Neuronal stem cell (in vitro differentiated cells): ENCODE data around the gene ACTL6B.

Source experiments
- DNase-seq: peaks from one replicate; pipeline ENCODE4 v3.0.0-alpha.2; 2013; ENCODE audit warnings: low spot score
- H2AFZ ChIP-seq: one replicate; pipeline ENCODE4 v1.6.1; 2013; ENCODE audit warnings: mild to moderate bottlenecking, low read length, inconsistent platforms
- H2AK5ac ChIP-seq: 2 replicates; pipeline ENCODE4 v1.6.1; 2013; ENCODE audit warnings: low read depth, mild to moderate bottlenecking, inconsistent platforms, low read length, moderate library complexity, mixed read lengths
- H2BK120ac ChIP-seq: 2 replicates; pipeline ENCODE4 v1.6.1; 2013; ENCODE audit warnings: low read depth, mild to moderate bottlenecking, inconsistent platforms, low read length, moderate library complexity, mixed read lengths
- H2BK12ac ChIP-seq: one replicate; pipeline ENCODE4 v1.6.1; 2013; ENCODE audit warnings: low read length, inconsistent platforms
- H2BK15ac ChIP-seq: 2 replicates; pipeline ENCODE4 v1.6.1; 2013; ENCODE audit warnings: mild to moderate bottlenecking, low read length, inconsistent platforms, mixed read lengths
- H2BK5ac ChIP-seq: one replicate; pipeline ENCODE4 v1.6.1; 2013; ENCODE audit warnings: inconsistent platforms, mild to moderate bottlenecking, low read length, moderate library complexity
- H3K14ac ChIP-seq: one replicate; pipeline ENCODE4 v1.6.1; 2013; ENCODE audit warnings: low read length, inconsistent platforms
- H3K18ac ChIP-seq: 2 replicates; pipeline ENCODE4 v1.6.1; 2013; ENCODE audit warnings: low read length, inconsistent platforms
- H3K23ac ChIP-seq: 2 replicates; pipeline ENCODE4 v1.6.1; 2013; ENCODE audit warnings: low read depth, mild to moderate bottlenecking, mixed read lengths, low read length, inconsistent platforms; ENCODE audit not compliant: poor library complexity
- H3K27ac ChIP-seq: replicated peaks from 3 replicates; pipeline ENCODE4 v1.5.1; 2013; ENCODE audit warnings: low read length, inconsistent platforms
- H3K27me3 ChIP-seq, 3 experiments: 2 replicates each; pipeline ENCODE4 v1.6.1; 2013; ENCODE audit warnings: low read length in 3 of 3, mild to moderate bottlenecking in 2 of 3, inconsistent platforms in 1 of 3, low read depth in 1 of 3, mixed read lengths in 1 of 3, moderate library complexity in 1 of 3; ENCODE audit not compliant: control insufficient read depth in 3 of 3, insufficient read depth in 3 of 3
- H3K36me3 ChIP-seq, 2 donors: replicated peaks in 1 of 2; 2 replicates each; pipeline ENCODE4 v1.6.1; 2013; ENCODE audit warnings: low read length in 2 of 2; ENCODE audit not compliant: control insufficient read depth in 2 of 2, insufficient read depth in 2 of 2
- H3K4ac ChIP-seq: 2 replicates; pipeline ENCODE4 v1.6.1; 2013; ENCODE audit warnings: inconsistent platforms, mild to moderate bottlenecking, low read length, moderate library complexity
- H3K4me1 ChIP-seq, 2 donors: 1 replicate in 1 of 2; 2 replicates in 1 of 2; pipeline ENCODE4 v1.6.1; 2013; ENCODE audit warnings: low read length in 2 of 2, low read depth in 1 of 2; ENCODE audit not compliant: control insufficient read depth in 2 of 2, insufficient read depth in 1 of 2
- H3K4me2 ChIP-seq: one replicate; pipeline ENCODE4 v1.6.1; 2013; ENCODE audit warnings: mild to moderate bottlenecking, low read length, inconsistent platforms; ENCODE audit not compliant: insufficient read depth, poor library complexity, severe bottlenecking
- H3K4me3 ChIP-seq, 2 donors: 2 replicates each; pipeline ENCODE4 v1.5.1; 2013; ENCODE audit warnings: low read length in 2 of 2, mild to moderate bottlenecking in 2 of 2, inconsistent platforms in 1 of 2, moderate library complexity in 1 of 2
- H3K79me1 ChIP-seq: one replicate; pipeline ENCODE4 v1.6.1; 2013; ENCODE audit warnings: low read depth, mild to moderate bottlenecking, inconsistent platforms, low read length, moderate library complexity
- H3K9ac ChIP-seq: one replicate; pipeline ENCODE4 v1.6.1; 2013; ENCODE audit warnings: mild to moderate bottlenecking, low read depth, low read length, inconsistent platforms; ENCODE audit not compliant: poor library complexity
- H3K9me3 ChIP-seq, 2 donors: replicated peaks in 1 of 2; 2 replicates each; pipeline versions ENCODE3 to v1.6.1; 2013; ENCODE audit warnings: low read length in 2 of 2, mild to moderate bottlenecking in 2 of 2, inconsistent platforms in 1 of 2, low read depth in 1 of 2, mixed read lengths in 1 of 2, moderate library complexity in 1 of 2; ENCODE audit not compliant: control insufficient read depth in 2 of 2, insufficient read depth in 1 of 2
- H4K8ac ChIP-seq: one replicate; pipeline ENCODE4 v1.6.1; 2013; ENCODE audit warnings: low read depth, mild to moderate bottlenecking, inconsistent platforms, low read length, moderate library complexity
- H4K91ac ChIP-seq: one replicate; pipeline ENCODE4 v1.6.1; 2013; ENCODE audit warnings: low read length, low read depth, mild to moderate bottlenecking, inconsistent platforms; ENCODE audit not compliant: poor library complexity
- WGBS, 2 donors: extraction: QIAGEN DNeasy Blood & Tissue Kit; methylation state at CpG; one replicate each; pipeline ENCODE4 v1.1.7; 2013; ENCODE audit warnings: missing lambda C conversion rate in 2 of 2, mixed read lengths in 1 of 2; ENCODE audit not compliant: insufficient read length in 2 of 2, insufficient replicate concordance in 1 of 2; ENCODE audit errors: extremely low coverage in 2 of 2; 5-methylcytosine and 5-hydroxymethylcytosine counted together

ACTL6B gene

DNA sequence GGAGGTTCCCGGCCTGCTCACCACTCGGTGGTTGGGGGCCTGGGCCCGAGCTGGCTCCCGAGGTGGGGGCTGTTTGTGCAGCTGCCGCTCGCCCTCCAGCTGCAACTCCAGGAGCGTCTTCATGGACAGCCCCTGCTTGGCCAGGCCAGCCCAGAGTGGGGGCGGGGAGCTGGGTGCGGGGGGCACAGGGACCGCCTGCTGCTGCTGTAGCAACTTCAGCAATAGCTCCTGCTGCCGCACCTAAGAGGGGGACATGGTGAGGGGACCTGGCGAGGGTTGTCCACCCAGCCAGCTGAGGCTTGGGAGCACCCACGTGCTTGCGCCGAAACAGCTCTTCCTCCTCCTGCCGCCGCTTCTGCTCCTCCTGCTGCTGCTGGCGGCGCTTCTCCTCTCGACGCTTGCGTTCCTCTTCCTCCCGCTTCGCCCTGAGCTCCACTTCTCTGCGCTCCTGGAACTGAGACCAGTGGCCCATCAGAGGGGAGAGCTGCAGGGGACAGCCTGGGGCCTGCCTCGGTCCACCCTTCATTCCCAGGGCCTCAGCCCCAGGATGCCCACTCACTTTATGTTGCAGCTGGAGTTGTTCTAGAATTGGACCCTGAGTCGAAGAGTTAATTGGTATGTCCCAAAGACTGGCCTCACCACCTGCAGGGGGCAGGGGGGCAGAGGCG, 26.9 kb upstream of the ACTL6B start:
- H3K4me2 ChIP-seq, result no peak overlapping the region
- no peak for DNase-seq
- peak overlapping the region; percentile 60 for H3K9ac ChIP-seq
- H3K4me3 ChIP-seq, result no peak overlapping the region
- peaks cover 0 to 2% of the 10 kb centered on the region in 2 donors for H3K4me1 ChIP-seq
- H4K91ac ChIP-seq, result no peak overlapping the region
- no CpG with 5 or more reads among the region's 28 CpGs for WGBS, 2 donors
- no peak overlapping the region for H2BK5ac ChIP-seq
- H3K9me3 ChIP-seq, result peaks cover 0 to 1% of the 10 kb centered on the region in 2 donors
- peaks cover 68 to 100% of the 10 kb centered on the region in 2 donors for H3K36me3 ChIP-seq
- H3K4ac ChIP-seq, result no peak overlapping the region
- no peak overlapping the region for H2BK15ac ChIP-seq
- H2BK120ac ChIP-seq, result no peak overlapping the region
- no peak overlapping the region for H3K14ac ChIP-seq
- H3K23ac ChIP-seq, result no peak overlapping the region
- H2AFZ ChIP-seq, result no peak overlapping the region
- no peak overlapping the region for H4K8ac ChIP-seq
- H3K27ac ChIP-seq, result no peak overlapping the region
- no peak overlapping the region for H2AK5ac ChIP-seq
- no peaks in the 10 kb centered on the region for H3K27me3 ChIP-seq
- H3K18ac ChIP-seq, result no peak overlapping the region
- no peak overlapping the region for H2BK12ac ChIP-seq
- H3K79me1 ChIP-seq, result peaks cover 17% of the 10 kb centered on the region

DNA sequence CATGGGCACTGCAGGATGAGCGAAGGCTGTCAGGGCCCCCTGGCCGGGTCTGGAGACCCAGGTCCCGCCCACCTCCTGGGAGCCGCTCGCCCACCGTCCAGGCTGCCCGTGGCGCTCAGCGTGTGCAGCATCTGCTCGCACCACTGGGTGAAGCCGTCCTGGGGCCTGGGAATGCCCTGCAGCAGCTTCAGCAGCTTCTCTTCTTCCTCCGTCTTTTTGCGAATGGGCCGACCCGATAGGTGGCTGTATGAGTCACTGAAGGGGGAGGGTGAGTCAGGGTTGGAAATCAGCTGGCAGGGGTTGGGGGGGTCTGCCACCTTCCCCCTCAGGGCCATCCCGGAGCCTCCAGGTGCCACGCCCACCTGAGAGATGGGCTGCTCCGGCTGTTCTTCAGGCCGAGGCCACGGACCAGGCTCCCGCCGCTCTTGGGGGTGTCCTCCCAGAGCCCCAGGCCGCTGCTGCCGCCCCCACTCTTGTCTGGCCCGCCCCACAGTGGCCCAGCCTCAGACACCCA, 26.0 kb upstream of the ACTL6B start:
- H3K27ac ChIP-seq, result no peak overlapping the region
- peak overlapping the region; percentile 4 for H3K9ac ChIP-seq
- H3K79me1 ChIP-seq, result peaks cover 19% of the 10 kb centered on the region
- no peak overlapping the region for H3K4me2 ChIP-seq
- H3K14ac ChIP-seq, result no peak overlapping the region
- H2AFZ ChIP-seq, result no peak overlapping the region
- H2BK5ac ChIP-seq, result peak overlapping the region; percentile 87
- no peaks in the 10 kb centered on the region for H3K27me3 ChIP-seq
- no peak overlapping the region for H3K4me3 ChIP-seq
- H2AK5ac ChIP-seq, result no peak overlapping the region
- H4K8ac ChIP-seq, result peak overlapping the region; percentile 17
- no peak overlapping the region for H2BK12ac ChIP-seq
- H3K18ac ChIP-seq, result no peak overlapping the region
- no peak for DNase-seq
- peaks cover 0 to 1% of the 10 kb centered on the region in 2 donors for H3K9me3 ChIP-seq
- no peak overlapping the region for H2BK15ac ChIP-seq
- H3K23ac ChIP-seq, result peak overlapping the region; percentile 73
- peaks cover 68 to 100% of the 10 kb centered on the region in 2 donors for H3K36me3 ChIP-seq
- H4K91ac ChIP-seq, result no peak overlapping the region
- H2BK120ac ChIP-seq, result no peak overlapping the region
- no CpG with 5 or more reads among the region's 25 CpGs for WGBS, 2 donors
- no peak overlapping the region for H3K4ac ChIP-seq
- peaks cover 0 to 2% of the 10 kb centered on the region in 2 donors for H3K4me1 ChIP-seq

DNA sequence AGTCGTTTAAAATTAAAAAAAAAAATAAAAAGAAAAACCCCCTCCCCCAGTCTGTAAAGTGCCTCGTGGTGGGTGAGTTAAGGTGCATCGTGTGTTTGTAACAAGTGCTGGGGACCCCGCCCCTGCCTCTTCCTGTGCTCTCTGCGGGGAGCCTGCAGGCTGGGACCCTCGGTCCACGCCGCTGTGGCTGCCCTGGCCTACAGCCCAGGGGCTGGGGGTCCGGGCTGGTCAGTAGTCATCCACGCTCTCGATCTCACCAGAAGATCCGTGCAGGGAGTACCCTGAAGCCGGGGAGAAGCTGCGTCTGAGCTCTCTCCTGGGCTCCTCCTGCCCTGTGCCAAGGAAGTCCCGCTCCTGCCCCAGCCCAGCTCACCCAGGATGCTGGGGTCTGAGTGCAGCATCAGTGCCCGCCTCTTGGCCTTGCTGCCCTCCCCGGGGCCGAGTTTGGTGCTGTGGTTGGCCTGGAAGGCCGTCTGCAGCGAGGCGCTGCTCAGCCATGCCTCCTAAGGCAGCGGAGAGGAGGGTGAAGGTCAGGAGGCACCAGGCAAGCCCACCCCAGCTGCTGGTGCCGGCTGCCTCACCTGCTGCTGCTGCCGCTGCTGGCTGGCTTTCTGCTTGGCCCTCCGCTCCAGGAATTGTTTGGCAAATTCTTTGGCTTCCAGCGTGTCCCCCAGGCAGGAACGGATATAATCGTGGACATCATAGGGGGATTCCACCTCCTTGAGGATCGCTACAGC, 25.4 kb upstream of the ACTL6B start:
- H3K9ac ChIP-seq, result peak overlapping the region; percentile 60
- H2AK5ac ChIP-seq, result no peak overlapping the region
- H3K4me3 ChIP-seq, result no peak overlapping the region
- peaks cover 69 to 100% of the 10 kb centered on the region in 2 donors for H3K36me3 ChIP-seq
- H3K4me1 ChIP-seq, result peaks cover 0 to 2% of the 10 kb centered on the region in 2 donors
- peak overlapping the region; percentile 87 for H2BK5ac ChIP-seq
- H3K14ac ChIP-seq, result peak overlapping the region; percentile 8
- no peak overlapping the region for H3K4ac ChIP-seq
- no peak overlapping the region for H3K4me2 ChIP-seq
- no peak overlapping the region for H3K27ac ChIP-seq
- H4K91ac ChIP-seq, result no peak overlapping the region
- no peak overlapping the region for H4K8ac ChIP-seq
- no peak overlapping the region for H2BK12ac ChIP-seq
- peak overlapping the region; percentile 73 for H3K23ac ChIP-seq
- H2BK15ac ChIP-seq, result no peak overlapping the region
- WGBS, 2 donors, result no CpG with 5 or more reads among the region's 29 CpGs
- no peaks in the 10 kb centered on the region for H3K27me3 ChIP-seq
- peaks cover 0 to 1% of the 10 kb centered on the region in 2 donors for H3K9me3 ChIP-seq
- H2AFZ ChIP-seq, result no peak overlapping the region
- H3K79me1 ChIP-seq, result peaks cover 23% of the 10 kb centered on the region
- peak overlapping the region; percentile 28 for H3K18ac ChIP-seq
- DNase-seq, result no peak
- H2BK120ac ChIP-seq, result no peak overlapping the region
